Measurements from ENCODE around the gene TUBGCP6. TPM values are rescaled to one million over a fixed set of nuclear protein-coding genes. Genes with fewer than 3 reads are reported as not detected.

TUBGCP6 gene
- total and polyA plus RNA-seq, 10 of the 15 experiments (the other 5 are each of a cell fraction or from before 2014, with no cell fraction given) = 0.74 to 41.4 (median 19.4) TPM

DNA sequence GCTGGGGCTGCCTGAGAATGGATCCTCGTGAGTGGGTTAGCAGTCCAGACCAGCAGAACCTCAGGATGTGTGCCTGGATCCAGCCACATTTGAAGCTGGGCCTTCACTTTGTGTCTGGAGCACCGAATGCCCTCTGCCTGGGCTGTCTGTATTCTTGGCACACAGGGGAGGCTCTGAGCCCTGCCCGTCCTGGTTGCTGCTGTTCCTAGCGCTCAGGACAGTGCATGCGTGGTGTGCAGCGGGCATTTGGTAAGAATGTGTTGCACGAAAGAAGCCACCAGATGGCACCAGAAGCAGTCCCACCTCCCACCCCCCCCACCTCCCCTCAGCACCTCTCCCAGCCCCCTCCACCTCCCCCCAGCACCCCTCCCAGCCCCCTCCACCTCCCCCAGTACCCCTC, 29.5 kb upstream of the TUBGCP6 start (continued):
- TF ChIP-seq, protein P1, sequence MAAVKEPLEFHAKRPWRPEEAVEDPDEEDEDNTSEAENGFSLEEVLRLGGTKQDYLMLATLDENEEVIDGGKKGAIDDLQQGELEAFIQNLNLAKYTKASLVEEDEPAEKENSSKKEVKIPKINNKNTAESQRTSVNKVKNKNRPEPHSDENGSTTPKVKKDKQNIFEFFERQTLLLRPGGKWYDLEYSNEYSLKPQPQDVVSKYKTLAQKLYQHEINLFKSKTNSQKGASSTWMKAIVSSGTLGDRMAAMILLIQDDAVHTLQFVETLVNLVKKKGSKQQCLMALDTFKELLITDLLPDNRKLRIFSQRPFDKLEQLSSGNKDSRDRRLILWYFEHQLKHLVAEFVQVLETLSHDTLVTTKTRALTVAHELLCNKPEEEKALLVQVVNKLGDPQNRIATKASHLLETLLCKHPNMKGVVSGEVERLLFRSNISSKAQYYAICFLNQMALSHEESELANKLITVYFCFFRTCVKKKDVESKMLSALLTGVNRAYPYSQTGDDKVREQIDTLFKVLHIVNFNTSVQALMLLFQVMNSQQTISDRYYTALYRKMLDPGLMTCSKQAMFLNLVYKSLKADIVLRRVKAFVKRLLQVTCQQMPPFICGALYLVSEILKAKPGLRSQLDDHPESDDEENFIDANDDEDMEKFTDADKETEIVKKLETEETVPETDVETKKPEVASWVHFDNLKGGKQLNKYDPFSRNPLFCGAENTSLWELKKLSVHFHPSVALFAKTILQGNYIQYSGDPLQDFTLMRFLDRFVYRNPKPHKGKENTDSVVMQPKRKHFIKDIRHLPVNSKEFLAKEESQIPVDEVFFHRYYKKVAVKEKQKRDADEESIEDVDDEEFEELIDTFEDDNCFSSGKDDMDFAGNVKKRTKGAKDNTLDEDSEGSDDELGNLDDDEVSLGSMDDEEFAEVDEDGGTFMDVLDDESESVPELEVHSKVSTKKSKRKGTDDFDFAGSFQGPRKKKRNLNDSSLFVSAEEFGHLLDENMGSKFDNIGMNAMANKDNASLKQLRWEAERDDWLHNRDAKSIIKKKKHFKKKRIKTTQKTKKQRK (IDR thresholded peaks at IDR 0.05; ENCODE audit: low read depth, low read length) = no peak
- TF ChIP-seq EZH2 (IDR thresholded peaks at IDR 0.05; ENCODE audit: borderline replicate concordance, control insufficient read depth, low read depth, low read length) (no peak), RBBP5 (conservative IDR thresholded peaks at IDR 0.05) (no peak), PAX8 (IDR thresholded peaks at IDR 0.05) (no peak), CBX5 (IDR thresholded peaks at IDR 0.05; ENCODE audit: low read depth) (no peak), CREB1 (IDR thresholded peaks at IDR 0.05; ENCODE audit: low read depth) (no peak), HCFC1 (IDR thresholded peaks at IDR 0.05; ENCODE audit: low read length) (no peak), STAT3 (IDR thresholded peaks at IDR 0.05; ENCODE audit: low read depth, low read length) (no peak), ZNF592 (IDR thresholded peaks at IDR 0.05) (no peak), SMARCA5 (IDR thresholded peaks at IDR 0.05) (no peak), MEF2B (IDR thresholded peaks at IDR 0.05; ENCODE audit: partially characterized antibody, poor library complexity, severe bottlenecking) (no peak), WRNIP1 (IDR thresholded peaks at IDR 0.05; ENCODE audit: borderline replicate concordance, low read depth, low read length) (no peak), CHD4 (IDR thresholded peaks at IDR 0.05) (no peak), ZNF207 (IDR thresholded peaks at IDR 0.05; ENCODE audit: borderline replicate concordance) (no peak), NKRF (conservative IDR thresholded peaks at IDR 0.05) (no peak), SMC3 (IDR thresholded peaks at IDR 0.05; ENCODE audit: borderline replicate concordance, low read length) (peak; percentile 33; the same call in 1 of the 2 replicates), HDAC2 (IDR thresholded peaks at IDR 0.05) (no peak), MYB (IDR thresholded peaks at IDR 0.05; ENCODE audit: borderline replicate concordance, low read depth, low read length) (no peak), BMI1 (IDR thresholded peaks at IDR 0.05; ENCODE audit: borderline replicate concordance) (no peak)
